Natural killer cell (primary cell): Measurements from ENCODE around the gene ICAM5. TPM values are rescaled to one million over a fixed set of nuclear protein-coding genes. Genes with fewer than 3 reads are reported as not detected.

Experiments
- ATAC-seq, 3 donors: fragments of 150-1000 bp in 2 of 3; fragments of 200-7000 bp in 1 of 3; cut with Tn5 transposase; 1 replicate in 1 of 3; 2 replicates in 2 of 3; pipeline ENCODE4 v1.10.0; 2021; ENCODE audit warnings: mild to moderate bottlenecking in 2 of 3, moderate library complexity in 2 of 3
- DNase-seq, 2 donors: peaks; one replicate each; pipeline versions ENCODE4 v3.0.0 to v3.0.0-alpha.2; 2013 to 2021; ENCODE audit warnings: mixed read lengths in 1 of 2
- H3K27ac ChIP-seq: one replicate; pipeline ENCODE4 v1.5.1; 2013; ENCODE audit warnings: mild to moderate bottlenecking, low read length
- H3K27me3 ChIP-seq: one replicate; pipeline ENCODE4 v1.6.1; 2013; ENCODE audit warnings: low read length; ENCODE audit not compliant: control insufficient read depth, insufficient read depth
- H3K36me3 ChIP-seq: one replicate; pipeline ENCODE4 v1.6.1; 2013; ENCODE audit warnings: low read length; ENCODE audit not compliant: control insufficient read depth, insufficient read depth
- H3K4me1 ChIP-seq: one replicate; pipeline ENCODE4 v1.6.1; 2013; ENCODE audit warnings: low read length; ENCODE audit not compliant: control insufficient read depth, insufficient read depth
- H3K4me3 ChIP-seq: one replicate; pipeline ENCODE4 v1.5.1; 2013; ENCODE audit warnings: low read length
- H3K9me3 ChIP-seq: one replicate; pipeline ENCODE4 v1.6.1; 2013; ENCODE audit warnings: low read length; ENCODE audit not compliant: control insufficient read depth, insufficient read depth
- H3K27ac Mint-ChIP-seq, 2 donors: one replicate each; pipeline ENCODE4 v1.8.0; 2022; ENCODE audit warnings: mild to moderate bottlenecking in 2 of 2, mixed read lengths in 2 of 2, moderate library complexity in 1 of 2
- H3K27me3 Mint-ChIP-seq, 2 donors: one replicate each; pipeline ENCODE4 v1.8.0; 2022; ENCODE audit warnings: low read depth in 2 of 2, mixed read lengths in 2 of 2
- H3K36me3 Mint-ChIP-seq: one replicate; pipeline ENCODE4 v1.8.0; 2022; ENCODE audit warnings: mixed read lengths
- H3K4me1 Mint-ChIP-seq, 2 donors: one replicate each; pipeline ENCODE4 v1.8.0; 2022; ENCODE audit warnings: mixed read lengths in 2 of 2
- H3K4me3 Mint-ChIP-seq: one replicate; pipeline ENCODE4 v1.8.0; 2022; ENCODE audit warnings: mild to moderate bottlenecking, moderate library complexity, mixed read lengths
- H3K9me3 Mint-ChIP-seq, 2 donors: one replicate each; pipeline ENCODE4 v1.8.0; 2022; ENCODE audit warnings: mixed read lengths in 2 of 2
- WGBS: methylation state at CpG from one replicate; pipeline ENCODE4 v1.1.7; 2013; ENCODE audit warnings: missing lambda C conversion rate; ENCODE audit not compliant: insufficient coverage; 5-methylcytosine and 5-hydroxymethylcytosine counted together
- intact Hi-C: fragments of 100-400 bp; cut with micrococcal nuclease; formaldehyde crosslinking; loops from one replicate; pipeline ENCODE4 v1.14.2; 2022
- total RNA-seq, 4 donors: library from RNA; stranded (reverse); fragments of 120-200 nt in 1 of 4; gene quantifications; one replicate each; pipeline versions ENCODE4 v1.2.3 to v1.2.4, GENCODE V29; 2013 to 2022
- TF ChIP-seq, protein P1 (sequence below): fragments of 200-600 bp; IDR thresholded peaks from one replicate; pipeline ENCODE4 v1.8.0; 2022; ENCODE audit warnings: antibody characterized with exemption

Gene ICAM5
- total RNA-seq, 3 donors from 2014 or later (not counting 1 experiment from before 2014, with no cell fraction given) = 1.1 to 1.6 (median 1.5) TPM

DNA sequence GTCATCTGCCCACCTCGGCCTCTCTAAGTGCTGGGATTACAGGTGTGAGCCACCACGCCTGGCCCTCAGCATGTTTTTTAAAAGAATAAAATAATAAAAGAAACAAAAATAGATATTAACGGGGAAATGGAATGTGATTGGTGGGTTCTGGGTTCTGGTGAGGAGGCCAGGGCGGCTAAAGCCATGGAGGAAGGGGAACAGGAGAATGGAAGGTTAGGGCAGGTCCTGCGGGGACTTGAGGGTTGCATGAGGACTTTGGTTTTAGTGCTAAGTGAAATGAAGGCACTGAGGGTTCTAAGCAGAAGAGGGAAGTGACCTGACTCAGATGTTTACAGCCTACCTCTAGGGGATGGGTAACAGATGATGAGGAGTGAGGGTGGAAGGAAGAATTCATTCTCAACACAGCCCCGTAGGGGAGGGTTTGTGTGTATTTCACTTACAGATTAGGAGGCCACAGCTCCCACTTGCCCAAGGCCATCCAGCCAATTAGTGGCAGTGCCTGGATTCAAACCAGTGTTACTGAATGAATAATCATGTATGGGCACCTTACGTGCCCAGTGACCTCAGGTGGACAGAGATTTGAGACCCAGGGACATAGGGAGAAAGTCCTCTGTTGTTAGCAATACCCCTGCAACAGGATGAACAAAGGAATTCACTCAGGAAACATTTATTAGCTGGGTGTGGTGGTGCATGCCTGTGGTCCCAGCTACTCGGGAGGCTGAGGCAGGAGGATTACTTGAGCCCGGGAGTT lies 44.4 kb upstream of the ICAM5 start:
- Histone ChIP-seq H3K4me1 (peaks cover 5% of the 10 kb centered on the region), H3K27me3 (no peaks in the 10 kb centered on the region), H3K27ac (no peak overlapping the region), H3K4me3 (no peak overlapping the region), H3K36me3 (no peaks in the 10 kb centered on the region), H3K9me3 (no peaks in the 10 kb centered on the region)
- no peak overlapping the region for H3K4me3 Mint-ChIP-seq
- H3K27me3 Mint-ChIP-seq = no peaks in the 10 kb centered on the region
- no peak for DNase-seq
- intact Hi-C loops = no loop called here
- no peak overlapping the region for H3K27ac Mint-ChIP-seq
- no peaks in the 10 kb centered on the region for H3K9me3 Mint-ChIP-seq
- ATAC-seq = no peak
- TF ChIP-seq, protein P1, sequence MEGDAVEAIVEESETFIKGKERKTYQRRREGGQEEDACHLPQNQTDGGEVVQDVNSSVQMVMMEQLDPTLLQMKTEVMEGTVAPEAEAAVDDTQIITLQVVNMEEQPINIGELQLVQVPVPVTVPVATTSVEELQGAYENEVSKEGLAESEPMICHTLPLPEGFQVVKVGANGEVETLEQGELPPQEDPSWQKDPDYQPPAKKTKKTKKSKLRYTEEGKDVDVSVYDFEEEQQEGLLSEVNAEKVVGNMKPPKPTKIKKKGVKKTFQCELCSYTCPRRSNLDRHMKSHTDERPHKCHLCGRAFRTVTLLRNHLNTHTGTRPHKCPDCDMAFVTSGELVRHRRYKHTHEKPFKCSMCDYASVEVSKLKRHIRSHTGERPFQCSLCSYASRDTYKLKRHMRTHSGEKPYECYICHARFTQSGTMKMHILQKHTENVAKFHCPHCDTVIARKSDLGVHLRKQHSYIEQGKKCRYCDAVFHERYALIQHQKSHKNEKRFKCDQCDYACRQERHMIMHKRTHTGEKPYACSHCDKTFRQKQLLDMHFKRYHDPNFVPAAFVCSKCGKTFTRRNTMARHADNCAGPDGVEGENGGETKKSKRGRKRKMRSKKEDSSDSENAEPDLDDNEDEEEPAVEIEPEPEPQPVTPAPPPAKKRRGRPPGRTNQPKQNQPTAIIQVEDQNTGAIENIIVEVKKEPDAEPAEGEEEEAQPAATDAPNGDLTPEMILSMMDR = no peak
- H3K36me3 Mint-ChIP-seq = no peaks in the 10 kb centered on the region
- H3K4me1 Mint-ChIP-seq = peaks cover 0 to 4% of the 10 kb centered on the region in 2 donors
- WGBS = 68% methylated on average over 8 of the region's 9 CpGs

DNA sequence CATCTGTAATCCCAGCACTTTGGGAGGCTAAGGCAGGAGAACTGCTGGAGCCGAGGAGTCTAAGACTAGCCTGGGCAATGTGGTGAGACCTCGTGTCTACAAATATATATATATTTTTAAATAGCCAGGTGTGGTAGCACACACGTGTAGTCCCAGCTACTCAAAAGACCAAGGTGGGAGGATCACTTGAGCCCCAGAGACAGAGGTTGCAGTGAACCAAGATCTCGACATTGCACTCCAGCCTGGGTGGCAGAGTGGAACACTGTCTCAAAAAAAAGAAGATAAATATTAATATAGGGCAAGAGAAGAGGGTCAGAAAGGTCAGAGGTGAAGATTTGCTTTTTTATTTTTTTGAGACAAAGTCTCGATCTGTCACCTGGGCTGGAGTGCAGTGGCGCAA lies 43.2 kb upstream of the ICAM5 start:
- DNase-seq (no peak), ATAC-seq (no peak)
- no peaks in the 10 kb centered on the region for H3K27me3 Mint-ChIP-seq
- Histone ChIP-seq H3K4me3 (no peak overlapping the region), H3K27ac (no peak overlapping the region), H3K4me1 (peaks cover 9% of the 10 kb centered on the region), H3K27me3 (no peaks in the 10 kb centered on the region), H3K9me3 (no peaks in the 10 kb centered on the region), H3K36me3 (no peaks in the 10 kb centered on the region)
- intact Hi-C loops = no loop called here
- WGBS = 84% methylated on average over 5 of the region's 6 CpGs
- no peak overlapping the region for H3K27ac Mint-ChIP-seq
- H3K4me3 Mint-ChIP-seq = no peak overlapping the region
- TF ChIP-seq, protein P1 = no peak
- no peaks in the 10 kb centered on the region for H3K36me3 Mint-ChIP-seq
- H3K4me1 Mint-ChIP-seq = peaks cover 0 to 4% of the 10 kb centered on the region in 2 donors
- no peaks in the 10 kb centered on the region for H3K9me3 Mint-ChIP-seq

DNA sequence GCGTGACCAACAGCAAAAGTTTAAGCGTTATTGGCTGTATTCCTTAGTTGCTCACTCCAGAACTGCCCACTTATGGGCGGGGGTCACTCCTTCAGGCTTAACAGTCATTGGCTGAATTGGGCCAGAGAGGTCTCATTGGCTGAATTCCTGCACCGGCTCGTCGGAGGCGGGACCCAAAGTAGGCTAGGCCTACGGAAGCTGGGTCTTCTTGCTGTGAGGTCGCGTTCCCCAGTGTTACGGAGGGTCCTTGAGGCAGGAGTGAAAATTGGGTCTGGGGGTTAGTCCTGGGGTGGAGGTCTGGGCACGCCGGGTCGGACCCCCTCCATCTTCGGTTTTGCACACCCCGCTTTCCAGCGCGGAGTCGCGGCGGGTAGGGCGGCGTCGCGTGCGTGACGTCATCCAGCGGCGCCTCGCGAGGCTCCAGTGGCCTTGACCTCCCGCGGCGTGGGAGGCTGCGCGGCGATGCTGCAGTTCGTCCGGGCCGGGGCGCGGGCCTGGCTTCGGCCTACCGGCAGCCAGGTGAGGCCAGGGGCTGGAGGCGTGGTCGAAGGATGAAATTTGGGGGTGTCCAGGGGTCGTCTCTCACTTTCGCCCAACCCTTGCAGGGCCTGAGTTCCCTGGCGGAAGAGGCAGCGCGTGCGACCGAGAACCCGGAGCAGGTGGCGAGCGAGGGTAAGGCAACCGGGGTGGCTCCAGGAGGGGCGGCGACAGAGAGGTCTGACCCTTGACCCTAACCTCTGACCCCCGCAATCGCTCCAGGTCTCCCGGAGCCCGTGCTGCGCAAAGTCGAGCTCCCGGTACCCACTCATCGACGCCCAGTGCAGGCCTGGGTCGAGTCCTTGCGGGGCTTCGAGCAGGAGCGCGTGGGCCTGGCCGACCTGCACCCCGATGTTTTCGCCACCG lies 37.7 kb upstream of the ICAM5 start, which contains the start of gene MRPL4:
TSS of gene MRPL4 (plus strand) at position 423 of the 903 bp plus-strand sequence. CDS start at position 463, 40 bp downstream.
- no peaks in the 10 kb centered on the region for H3K27me3 ChIP-seq
- H3K4me1 ChIP-seq = peaks cover 20% of the 10 kb centered on the region
- H3K36me3 ChIP-seq = peaks cover 17% of the 10 kb centered on the region
- intact Hi-C loops = loop anchor here (5.0 kb wide), 1 partner anchor 135 kb away; the partner anchor contains the start of gene EIF3G
- DNase-seq (peak; percentile 93 to 98), ATAC-seq (peak; percentile 95 to 99 (median 95))
- peak within 1 kb of the TSS; percentile 95 for H3K4me3 Mint-ChIP-seq
- peak within 1 kb of the TSS; percentile 75 for H3K27ac ChIP-seq
- H3K4me3 ChIP-seq = peak within 1 kb of the TSS; percentile 96
- H3K27ac Mint-ChIP-seq = peak within 1 kb of the TSS; percentile 90 to 93
- no peaks in the 10 kb centered on the region for H3K9me3 ChIP-seq
- H3K27me3 Mint-ChIP-seq = no peaks in the 10 kb centered on the region
- WGBS = under 1% methylated on average over 77 of the region's 77 CpGs
- no peaks in the 10 kb centered on the region for H3K9me3 Mint-ChIP-seq
- H3K36me3 Mint-ChIP-seq = peaks cover under 1% of the 10 kb centered on the region
- H3K4me1 Mint-ChIP-seq = peaks cover 0 to 33% of the 10 kb centered on the region in 2 donors
- TF ChIP-seq, protein P1 = no peak
